HG03064 (cell line): Measurements from ENCODE around the gene DMGDH.

ENCODE experiments used
- ATAC-seq: cut with Tn5 transposase; IDR thresholded peaks from one replicate; pipeline ENCODE4 v1.9.1; 2021; ENCODE audit warnings: low read depth; ENCODE audit not compliant: unreplicated experiment

Gene DMGDH

DNA sequence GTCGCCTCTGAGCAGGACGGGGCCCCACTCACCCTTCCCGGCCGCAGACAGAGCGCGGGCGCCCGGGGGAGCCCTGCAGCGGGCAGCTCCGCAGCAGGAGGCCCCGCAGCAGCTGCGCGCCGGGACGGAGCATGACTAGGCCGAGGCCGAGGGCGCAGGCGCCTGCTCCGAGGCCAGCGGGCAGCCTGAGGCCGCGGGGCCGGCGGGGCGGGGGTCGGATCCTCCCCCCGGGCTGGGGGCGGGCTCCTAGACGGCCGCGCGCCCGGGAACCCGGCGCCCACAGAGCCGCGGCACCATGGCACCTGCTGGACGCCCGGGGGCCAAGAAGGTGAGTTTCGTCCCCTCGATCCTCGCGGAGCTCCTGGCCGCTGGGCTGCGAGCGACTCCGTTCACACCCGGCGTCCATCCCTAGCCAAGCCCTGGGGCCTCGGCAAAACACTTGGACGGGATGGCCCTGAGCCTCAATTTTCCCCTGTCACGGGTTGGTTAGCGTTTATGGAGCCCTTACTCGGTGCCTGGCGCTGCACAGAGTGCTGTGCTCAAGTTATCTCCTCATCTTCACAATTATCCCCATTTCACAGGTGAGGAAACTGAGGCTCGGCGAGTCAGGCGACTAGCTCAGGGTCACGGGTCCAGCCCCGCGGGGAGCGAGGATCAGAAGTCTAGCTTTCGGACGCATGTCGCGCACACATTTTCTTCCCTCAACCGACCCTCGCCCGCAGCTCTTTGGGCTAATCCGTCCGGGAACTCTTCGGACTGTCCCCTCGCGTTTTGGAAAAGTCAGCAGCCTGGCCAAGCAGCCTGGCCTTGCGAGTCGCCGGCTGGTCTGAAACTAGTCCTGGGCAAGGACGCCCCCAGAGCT, at the start of gene DMGDH, which contains the start of gene BHMT2:
Gene DMGDH, minus strand, starts transcription at position 187 of the 862 bp plus-strand sequence. Its CDS starts 54 bp downstream, at position 133.
Gene BHMT2, plus strand, starts transcription at position 280 of the 862 bp plus-strand sequence. Its CDS starts 16 bp downstream, at position 296.
- ATAC-seq = no peak

DNA sequence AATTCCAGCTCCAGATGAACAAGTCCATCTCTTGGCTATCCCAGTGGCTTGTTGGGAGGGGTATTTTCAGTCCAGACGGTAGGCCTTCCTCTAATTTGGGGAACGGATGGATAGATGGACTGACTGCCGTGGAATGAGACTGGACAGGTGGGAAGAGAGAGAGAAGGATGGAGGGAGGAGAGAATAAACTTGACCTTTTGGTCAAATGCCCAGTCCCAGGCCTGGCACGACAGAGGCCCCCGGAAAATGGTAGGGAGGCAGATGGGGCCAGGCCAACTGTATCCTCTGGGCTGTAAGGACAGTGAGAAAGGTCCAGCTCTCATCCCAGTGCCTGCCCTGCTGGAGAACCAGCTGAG, 43.2 kb upstream of the DMGDH start:
- ATAC-seq = no peak

DNA sequence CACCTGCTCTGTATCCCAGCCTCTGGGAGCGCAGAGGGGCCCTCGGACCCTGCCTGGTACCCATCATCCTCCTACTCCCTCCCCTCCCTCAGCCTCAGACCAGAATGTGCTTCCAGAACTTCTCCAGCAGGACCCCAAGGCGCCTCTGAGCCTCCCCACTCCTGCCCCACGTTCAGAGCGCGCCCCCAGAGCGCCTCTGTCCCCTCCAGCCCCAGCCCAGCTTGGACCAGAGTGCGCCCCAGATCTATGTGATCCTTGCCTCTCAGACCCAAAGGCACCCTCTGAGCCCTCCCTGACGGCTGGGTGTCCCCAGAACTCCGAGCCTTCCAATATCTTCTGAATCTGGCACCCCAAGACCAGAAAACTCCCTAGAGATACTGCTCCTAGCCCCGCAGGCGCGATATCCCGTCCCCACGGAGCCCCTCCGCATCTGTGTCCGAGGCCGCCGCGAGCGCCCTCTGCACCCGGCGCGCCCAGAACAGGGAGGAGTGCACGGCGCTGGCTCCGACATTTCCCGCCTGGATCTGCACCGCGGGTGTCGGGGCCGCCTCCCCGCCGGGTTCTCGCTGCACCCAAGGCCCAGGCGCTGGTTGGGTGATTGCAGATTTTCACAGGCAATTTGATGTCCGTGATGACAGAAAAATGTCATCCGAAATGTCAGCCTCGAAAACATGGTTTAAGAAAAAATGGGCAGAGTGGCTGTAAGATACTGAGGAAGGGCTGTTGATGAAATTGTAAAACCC, 42.7 kb upstream of the DMGDH start:
- ATAC-seq = no peak

DNA sequence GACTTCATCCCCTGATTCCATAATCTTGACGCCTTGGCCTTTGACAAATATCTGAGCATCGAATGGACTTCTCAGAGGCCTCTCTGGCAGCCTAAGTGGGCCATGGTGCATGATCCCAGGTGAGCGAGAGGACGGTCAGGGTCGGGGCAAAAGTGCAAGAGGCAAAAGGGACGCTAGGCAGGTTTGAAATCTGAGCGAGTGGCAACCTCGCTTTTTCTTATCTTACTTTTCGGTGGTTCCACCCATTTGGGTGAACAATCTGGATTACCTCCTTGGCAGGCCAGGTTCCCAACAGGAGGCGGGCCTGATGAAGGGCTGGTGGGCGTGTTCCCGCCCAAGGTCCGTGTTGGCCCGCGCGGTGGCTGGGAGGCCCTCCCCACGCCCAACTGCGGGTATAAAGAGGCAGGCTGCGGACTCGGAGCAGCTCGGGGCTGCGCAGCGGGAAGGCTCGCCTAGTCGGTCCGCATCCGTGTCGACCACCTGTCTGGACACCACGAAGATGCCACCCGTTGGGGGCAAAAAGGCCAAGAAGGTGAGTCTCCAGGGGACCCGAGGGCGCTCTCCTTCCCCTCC, 42.0 kb upstream of the DMGDH start, which contains the start of gene BHMT:
Gene BHMT, plus strand, starts transcription at position 423 of the 573 bp plus-strand sequence. Its CDS starts 77 bp downstream, at position 500.
- ATAC-seq = no peak

DNA sequence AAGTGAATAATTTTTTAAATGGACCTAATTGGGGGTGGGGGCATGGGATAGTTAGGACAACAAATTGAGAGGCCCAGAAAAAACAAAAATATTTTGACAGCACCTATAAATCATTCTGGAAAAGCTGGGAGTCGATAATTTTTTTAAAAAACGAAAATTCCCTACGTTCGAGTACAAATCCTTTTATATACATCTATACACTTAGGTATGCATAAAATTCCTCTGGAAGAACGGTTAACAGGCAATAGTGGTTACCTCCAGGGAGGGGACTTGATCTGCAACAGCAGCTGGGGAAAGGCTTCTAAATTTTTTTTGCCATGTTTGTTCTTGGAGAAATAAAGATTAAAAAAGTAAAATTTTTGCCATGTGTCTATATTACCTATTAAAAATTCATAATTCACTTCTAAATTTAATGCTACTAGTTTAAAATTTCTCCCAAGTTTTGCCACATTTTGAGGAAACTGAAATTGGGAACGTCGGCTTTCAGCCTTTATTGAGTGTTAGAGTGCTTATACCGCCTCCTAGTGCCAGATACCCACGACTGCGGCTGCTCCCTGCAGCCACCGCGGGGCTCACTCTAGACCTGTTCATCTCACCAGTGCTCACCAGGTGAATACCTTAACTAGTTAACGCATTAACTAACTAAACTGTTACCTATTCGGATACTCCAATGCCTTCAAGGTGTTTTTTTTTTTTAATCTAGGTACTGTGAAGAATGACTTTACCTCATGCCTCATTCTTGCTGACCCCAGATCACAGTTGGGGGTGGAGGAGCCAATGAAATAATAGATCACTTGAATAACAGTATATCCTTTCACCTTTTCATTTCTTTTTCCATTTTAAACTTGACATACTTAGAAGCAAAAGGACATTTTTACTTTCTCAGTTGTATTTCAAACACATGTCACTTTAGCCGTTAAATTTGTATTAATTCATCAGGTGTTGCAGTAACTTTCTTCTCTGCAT, 40.3 kb upstream of the DMGDH start:
- no peak for ATAC-seq

DNA sequence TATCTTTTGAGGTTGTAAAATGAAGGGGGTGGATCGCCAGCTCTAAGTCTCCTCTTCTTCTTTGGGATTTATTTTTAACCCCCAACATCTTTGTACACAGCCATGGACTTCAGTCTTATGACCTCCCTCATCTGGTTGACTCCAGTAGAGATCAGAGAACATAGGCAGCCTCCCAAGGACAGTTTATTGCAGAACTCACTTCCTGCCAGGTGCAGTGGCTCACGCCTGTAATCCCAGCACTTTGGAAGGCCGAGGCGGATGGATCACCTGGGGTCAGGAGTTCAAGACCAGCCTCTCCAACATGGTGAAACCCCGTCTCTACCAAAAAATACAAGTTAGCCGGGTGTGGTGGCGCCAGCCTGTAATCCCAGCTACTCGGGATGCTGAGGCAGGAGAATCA, 39.3 kb upstream of the DMGDH start:
- ATAC-seq = no peak

DNA sequence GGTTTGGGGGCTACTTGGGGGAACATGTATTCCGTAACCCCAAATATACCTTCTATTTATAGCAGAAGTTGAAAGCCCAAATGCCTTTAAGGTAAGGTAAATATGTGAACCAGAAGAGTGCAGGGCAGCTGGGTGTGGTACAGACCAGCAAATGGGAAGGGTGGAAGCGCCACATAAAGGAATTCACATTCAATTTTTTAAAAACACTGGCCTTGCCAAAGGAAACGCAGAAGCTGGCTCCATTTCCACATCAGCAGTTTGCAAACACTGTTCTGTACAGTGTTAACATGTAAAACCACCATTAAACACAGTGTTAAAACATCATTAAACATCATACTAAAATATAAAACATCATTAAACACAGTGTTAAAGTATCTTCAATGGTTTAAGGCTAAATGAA, 38.6 kb upstream of the DMGDH start:
- ATAC-seq = no peak

DNA sequence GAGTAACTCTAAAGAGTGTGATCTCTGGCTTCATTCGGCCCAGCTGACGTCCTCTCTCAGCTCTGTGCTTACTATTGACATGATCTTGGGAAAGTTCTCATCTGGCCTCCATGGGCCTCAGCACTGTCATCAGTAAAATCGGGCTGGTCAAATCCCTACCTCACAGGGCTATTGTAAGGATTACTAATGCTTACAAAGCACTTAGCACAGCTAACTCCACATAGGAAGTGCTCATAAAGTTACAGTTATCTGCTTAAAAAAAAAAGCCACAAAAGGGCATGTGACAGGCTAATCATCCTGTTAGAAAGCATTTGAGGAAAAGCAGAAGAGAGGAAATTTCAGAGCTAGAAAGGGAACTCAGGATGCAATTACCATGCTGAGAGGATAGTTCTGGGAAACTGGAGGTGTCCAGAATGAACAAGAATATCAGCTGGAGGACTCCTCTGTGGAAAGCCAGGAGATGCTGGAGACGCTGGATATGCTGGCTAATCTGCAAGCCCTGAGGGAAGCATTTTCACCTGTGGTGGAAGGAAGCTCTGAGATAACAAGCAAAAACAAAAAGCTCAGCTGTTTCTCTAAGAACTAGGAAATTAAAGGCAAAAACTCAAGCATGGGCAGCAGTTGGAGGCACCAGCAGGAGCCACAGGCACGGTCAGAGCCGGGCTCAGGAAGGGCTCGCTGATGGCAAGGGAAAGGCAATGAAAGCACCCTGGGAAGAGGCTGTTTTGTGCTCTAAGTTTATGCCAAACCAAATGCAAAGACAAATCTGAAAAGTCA, 37.7 kb upstream of the DMGDH start:
- ATAC-seq = no peak

DNA sequence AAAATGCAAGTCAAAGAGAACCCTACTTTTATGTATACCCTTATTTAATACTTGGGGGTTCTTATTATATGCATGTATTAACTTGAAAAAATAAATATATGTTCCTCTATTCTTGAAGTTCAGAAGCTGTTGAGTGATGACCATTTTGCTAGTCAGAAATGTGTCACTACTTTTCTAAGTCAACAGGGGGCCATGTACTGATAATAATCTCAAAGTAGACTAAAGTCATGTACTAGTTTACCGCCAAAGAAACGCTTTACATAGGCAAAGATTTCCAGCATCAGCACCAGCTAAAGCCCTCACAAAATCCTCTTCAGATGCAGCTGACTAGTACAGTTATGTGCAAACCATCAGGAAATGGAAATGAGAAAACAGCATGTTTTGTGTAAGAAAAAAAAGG, 36.4 kb upstream of the DMGDH start:
- ATAC-seq = no peak

DNA sequence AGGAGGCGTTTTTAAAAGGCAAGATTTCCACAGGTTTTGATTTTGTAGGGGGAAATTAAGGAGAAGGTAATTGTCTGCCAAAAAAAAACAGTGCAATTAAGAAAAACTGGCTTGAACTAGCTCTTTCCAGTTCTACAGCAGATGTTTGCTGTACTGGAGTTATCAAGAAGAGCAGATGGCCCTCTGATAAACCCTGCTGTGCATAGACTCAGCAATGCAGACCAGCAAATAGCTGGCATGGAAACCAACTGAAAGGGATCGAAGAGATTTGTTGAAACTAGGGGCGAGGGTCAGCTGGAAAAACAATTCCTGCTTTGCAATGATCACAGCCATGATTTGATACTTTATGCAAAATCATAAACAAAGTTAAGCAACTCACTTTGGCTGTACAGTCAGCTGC, 24.3 kb upstream of the DMGDH start:
- ATAC-seq = no peak

DNA sequence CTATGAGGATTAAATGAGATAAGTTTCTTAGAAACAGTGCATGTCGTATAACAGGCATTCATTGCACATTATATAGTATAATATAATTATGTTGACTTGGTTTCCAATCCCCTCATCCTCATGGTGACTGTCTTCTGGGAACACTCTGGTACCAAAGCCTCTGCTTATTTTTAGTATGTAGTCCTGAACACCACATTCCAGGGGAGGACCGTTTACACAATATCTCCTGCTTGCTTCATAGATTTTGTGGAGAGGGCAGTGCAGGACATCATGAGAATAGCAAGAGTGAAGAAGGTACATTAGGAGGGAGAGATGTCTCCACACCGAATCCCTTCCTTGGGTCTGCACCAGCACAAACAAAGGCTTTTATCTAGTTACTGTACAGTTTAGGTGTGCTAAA, 21.6 kb upstream of the DMGDH start:
- no peak for ATAC-seq

DNA sequence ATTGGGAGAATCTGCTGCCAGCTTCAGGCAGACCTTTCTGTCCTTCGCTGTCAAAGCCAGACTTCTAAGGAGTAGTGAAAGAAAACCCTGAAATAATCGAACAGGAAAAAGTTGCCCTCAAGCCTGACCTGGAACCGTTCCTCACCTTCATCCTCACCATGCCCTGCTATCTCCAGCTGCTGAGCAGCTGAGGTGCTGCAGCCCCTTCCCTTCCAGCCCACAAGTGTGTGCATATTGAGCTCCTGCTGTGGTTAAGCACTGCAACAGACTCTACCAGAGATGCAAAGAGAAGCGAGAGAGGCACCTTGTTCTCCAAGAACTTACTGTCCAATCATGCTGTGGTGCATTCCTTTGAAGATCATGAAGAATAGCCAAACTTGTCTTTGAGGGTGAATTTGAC, 19.0 kb upstream of the DMGDH start:
- ATAC-seq = no peak

DNA sequence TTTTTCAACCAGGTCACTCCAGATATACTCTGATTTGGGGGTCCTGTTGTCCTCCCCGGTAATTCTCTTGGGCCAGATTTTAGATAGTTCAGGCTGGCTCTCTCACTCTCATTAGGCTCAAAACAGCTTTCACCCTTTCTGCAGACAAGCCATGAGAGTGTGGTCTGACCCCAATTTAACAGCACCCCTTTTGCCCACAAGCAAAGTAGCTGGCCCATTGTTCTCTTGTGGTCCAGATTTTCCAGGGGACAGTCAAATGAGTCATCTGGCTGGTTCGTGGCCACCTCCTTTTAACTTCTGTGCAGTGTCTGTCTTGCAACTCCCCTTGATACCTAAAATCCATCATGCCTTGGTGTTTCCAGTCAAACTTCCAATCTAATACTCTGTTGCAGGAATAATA, 16.6 kb upstream of the DMGDH start:
- ATAC-seq = no peak

DNA sequence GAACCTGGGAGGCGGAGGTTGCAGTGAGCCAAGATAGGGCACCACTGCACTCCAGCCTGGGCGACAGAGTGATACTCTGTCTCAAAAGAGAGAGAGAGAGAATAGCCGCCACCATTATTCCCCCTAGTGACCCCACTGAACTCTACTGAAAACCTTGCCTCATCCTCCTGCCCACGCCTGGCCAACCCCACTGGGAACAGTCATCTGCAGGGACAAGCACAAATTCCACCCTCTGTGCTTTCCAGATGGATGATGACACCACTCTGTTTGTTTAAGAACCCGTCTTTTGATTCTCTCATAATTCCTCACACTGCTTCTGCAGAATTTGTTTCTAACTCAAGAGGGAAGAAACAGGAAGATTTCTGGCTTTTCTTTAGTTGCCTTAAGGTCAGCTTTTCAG, 12.3 kb upstream of the DMGDH start:
- ATAC-seq = no peak

DNA sequence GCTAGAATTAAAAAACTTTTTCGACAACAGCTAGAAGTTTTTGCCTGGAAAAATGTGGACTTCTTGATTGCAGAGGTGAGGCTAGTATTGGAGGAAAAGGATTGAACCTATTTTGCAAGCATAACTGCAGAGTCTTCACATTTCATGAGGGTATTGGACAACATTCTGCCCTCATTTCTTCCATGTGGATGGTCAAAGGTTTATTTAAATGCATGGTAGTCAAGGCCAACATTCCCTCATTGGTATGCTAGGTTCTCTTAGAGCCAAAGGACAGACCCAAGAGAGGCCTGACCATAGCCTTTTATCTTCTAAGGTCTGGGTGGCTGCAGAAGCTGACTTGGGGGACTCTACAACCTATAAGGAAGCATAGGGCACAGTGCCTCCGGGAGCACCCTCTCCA, 11.3 kb upstream of the DMGDH start:
- ATAC-seq = no peak

DNA sequence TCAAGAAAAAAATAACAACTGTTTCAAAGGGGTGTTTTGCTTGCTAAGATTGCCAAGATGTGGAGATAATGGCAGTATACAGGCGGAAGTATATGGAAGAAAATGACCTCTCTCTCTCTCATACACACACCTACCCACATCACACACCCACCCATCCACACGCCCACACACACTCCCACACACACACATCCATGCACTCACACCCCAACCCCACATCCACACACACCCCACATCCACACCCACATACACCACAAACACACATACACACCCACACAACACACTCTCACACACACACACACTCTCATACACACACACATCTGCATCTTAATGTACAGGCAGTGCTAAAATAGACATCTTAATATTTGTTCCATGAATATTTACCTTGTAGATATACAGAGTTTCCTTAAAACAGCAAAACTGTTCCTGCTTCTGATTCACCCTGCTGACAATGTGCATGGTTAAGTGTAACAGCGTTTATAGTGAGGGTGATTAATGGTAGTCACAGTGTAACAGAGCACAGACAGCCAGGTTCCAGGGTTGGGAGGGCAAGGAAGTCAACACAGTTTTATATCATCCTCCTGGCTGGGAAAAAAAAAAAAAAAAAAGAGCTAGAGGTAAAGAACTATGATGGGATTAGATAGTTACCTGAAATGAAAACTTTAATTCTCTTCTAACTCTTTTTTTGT, 8.3 kb upstream of the DMGDH start:
- ATAC-seq = no peak

DNA sequence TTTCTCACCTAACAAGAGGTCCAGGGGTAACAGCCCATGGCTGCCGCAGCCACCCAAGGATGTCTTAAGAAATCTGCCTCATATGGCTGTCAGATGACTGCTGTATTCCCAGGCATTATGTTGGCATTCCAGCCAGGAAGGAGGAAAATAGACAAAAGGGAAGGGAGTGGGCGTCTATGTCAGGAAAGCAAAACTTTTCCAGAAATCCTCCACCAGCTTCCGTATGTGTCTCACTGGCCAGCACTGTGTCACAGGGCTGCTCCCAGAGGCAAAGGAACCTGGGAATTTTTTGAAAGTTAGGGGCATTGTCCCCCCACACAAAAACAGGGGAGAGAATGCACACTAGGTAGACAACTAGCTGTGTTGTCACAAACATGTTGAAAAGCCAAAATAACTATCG, 7.3 kb upstream of the DMGDH start:
- no peak for ATAC-seq

DNA sequence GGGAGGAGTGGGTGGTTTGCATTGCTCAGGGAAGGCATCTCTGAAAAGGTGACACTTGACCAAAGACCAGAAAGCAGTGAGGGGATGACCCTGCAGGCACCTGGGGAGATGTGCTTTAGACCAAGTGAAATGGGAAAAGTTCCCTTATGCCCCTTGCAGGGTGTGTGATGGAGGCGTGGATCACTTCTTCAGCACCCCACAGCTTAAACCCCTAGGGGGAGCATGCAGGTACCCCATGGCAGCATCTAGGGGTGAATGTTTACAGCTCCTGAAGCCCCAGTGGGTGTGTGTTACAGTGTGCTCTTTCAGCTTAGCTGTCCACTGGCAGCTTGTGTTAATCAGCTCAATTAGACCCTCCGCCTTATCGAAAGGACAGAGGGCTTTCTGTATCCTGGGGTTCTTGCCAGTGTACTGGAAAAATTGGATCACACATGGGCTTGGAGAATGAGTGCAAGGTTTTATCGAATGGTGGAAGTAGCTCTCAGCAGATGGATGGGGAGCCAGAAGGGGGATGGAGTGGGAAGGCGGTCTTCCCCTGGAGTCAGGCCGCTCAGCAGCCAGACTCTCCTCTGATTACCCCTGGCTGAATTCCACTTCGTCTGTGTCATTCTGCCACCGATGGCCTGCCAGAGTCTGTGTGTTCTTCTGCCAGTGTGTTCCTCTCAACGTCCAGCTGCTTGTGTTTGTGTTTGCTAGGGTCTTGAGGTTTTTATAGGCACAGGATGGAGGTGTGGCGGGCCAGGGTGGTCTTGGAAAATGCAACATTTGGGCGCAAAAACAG, 6.4 kb upstream of the DMGDH start:
- no peak for ATAC-seq
